Skeletal muscle satellite cell (primary cell): ENCODE data around the gene AFMID.
A peak's percentile ranks its signal among the peaks of the same experiment; 100 is the strongest.
"Not testable (repeated sequence)": the region's sequence is repeated elsewhere in the genome, so short reads cannot be mapped to it uniquely, and the experiment has no call there.

Experiments
- H3K27me3 ChIP-seq: 2 replicates; pipeline ENCODE4 v1.7.0; 2013; ENCODE audit warnings: low read length; ENCODE audit not compliant: control insufficient read depth, insufficient read depth
- H3K36me3 ChIP-seq: 2 replicates; pipeline ENCODE4 v1.7.0; 2013; ENCODE audit warnings: mild to moderate bottlenecking, control low read depth, low read length; ENCODE audit not compliant: insufficient read depth
- H3K4me1 ChIP-seq: 2 replicates; pipeline ENCODE4 v1.7.0; 2013; ENCODE audit warnings: low read length; ENCODE audit not compliant: control insufficient read depth, insufficient read depth
- H3K4me2 ChIP-seq: 2 replicates; pipeline ENCODE4 v1.7.0; 2013; ENCODE audit warnings: mild to moderate bottlenecking, low read length
- H3K4me3 ChIP-seq: 2 replicates; pipeline ENCODE4 v1.7.0; 2013; ENCODE audit warnings: low read length
- H3K9ac ChIP-seq: 2 replicates; pipeline ENCODE4 v1.7.0; 2013; ENCODE audit warnings: mild to moderate bottlenecking, low read depth, low read length, moderate library complexity
- H3K9me3 ChIP-seq: replicated peaks from 2 replicates; pipeline ENCODE4 v1.7.0; 2013; ENCODE audit warnings: mild to moderate bottlenecking, control low read depth, low read length

AFMID gene

DNA sequence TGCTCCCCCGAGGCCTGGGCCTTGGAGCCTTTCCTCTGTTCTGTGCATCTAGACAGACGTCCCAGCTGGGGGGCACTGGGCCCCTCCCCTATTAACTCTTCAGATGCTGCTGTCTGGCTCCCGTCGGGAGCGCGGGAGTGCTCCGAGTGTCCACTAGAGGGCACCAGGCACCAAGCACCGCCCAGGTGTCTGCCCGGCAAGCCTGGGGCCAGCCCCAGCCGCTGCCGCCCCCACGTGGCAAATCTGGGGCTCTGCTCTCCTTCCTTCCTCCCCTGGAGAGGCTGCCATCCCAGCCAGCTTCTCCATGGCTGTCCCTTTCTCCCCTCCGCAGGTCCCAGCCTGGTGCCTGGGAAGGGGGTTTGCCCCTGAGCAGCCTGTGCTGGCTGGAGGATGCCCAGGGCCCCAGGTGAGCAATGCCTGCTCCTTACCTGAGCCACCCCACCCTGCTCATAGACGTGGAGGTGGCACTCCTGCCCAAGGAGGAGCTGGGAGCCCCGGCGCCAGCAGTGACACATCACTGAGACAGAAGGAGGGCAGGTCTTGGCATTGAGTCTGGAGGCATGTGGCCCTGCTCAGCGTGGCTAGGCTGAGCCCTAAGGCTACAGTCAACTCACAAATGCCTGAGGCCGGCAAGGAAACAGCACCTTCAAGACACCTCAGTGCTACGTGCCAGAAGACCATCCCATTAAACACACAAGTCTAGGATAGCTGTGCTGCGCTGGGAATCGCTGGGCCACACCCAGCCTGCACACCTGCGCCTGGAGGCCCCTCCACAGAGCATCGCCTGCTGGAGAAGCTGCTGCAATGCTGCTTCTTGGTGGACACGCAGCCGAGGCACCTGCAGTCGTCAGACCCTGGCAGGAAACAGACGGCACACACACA lies 64.0 kb downstream of the AFMID start:
- Histone ChIP-seq H3K27me3 (no peaks in the 10 kb centered on the region), H3K4me2 (peak overlapping the region; percentile 73), H3K4me3 (no peak overlapping the region), H3K9ac (no peak overlapping the region), H3K36me3 (no peaks in the 10 kb centered on the region), H3K4me1 (peaks cover 10% of the 10 kb centered on the region), H3K9me3 (no peaks in the 10 kb centered on the region)

DNA sequence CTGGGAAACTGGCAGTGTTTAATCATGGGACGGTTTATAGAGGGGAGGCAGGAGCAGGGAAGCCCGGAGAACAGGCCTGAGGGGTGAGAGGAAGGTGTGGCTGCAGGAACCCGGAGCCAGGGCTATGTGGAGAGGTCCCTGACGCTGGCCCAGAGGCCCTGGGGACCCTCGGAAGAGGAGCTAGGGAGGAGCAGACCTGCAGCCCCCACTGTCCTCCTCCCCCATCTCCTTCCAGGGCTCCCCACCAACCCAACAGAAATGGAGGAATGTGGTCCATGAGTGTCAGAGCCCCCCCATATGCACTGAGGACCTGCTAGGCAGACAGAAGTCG lies 64.6 kb downstream of the AFMID start:
- Histone ChIP-seq H3K4me1 (peaks cover 10% of the 10 kb centered on the region), H3K9me3 (no peaks in the 10 kb centered on the region), H3K27me3 (no peaks in the 10 kb centered on the region), H3K36me3 (no peaks in the 10 kb centered on the region), H3K9ac (no peak overlapping the region), H3K4me3 (no peak overlapping the region), H3K4me2 (no peak overlapping the region)

DNA sequence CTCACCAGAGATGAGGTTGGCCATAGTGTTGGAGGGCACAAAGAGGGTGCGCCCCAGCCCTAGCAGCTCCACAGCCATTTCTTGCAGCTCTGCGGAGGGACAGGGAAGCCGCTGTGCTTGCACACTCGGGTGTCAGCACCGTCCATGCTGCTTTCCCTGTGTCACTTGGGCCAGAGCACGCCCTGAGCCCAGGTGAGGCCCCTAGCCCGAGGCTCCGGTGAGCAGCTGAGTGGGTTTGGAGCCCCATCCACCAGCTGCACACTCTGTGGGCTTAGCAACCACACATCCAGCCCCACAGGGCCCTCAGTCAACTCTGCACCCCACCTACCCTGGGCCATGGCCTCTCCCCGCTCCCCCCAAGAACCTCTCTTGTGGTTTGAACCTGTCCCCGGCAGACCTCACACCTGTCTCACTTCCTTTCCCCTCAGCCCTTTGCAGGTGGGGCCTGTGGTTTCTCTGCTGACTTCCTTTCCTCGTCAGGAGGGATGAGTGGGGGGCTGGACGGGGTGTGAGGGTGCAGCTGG lies 65.0 kb downstream of the AFMID start:
- Histone ChIP-seq H3K27me3 (peaks cover 2% of the 10 kb centered on the region), H3K4me3 (no peak overlapping the region), H3K4me2 (no peak overlapping the region), H3K9me3 (no peaks in the 10 kb centered on the region), H3K4me1 (peaks cover 10% of the 10 kb centered on the region), H3K36me3 (no peaks in the 10 kb centered on the region), H3K9ac (no peak overlapping the region)

DNA sequence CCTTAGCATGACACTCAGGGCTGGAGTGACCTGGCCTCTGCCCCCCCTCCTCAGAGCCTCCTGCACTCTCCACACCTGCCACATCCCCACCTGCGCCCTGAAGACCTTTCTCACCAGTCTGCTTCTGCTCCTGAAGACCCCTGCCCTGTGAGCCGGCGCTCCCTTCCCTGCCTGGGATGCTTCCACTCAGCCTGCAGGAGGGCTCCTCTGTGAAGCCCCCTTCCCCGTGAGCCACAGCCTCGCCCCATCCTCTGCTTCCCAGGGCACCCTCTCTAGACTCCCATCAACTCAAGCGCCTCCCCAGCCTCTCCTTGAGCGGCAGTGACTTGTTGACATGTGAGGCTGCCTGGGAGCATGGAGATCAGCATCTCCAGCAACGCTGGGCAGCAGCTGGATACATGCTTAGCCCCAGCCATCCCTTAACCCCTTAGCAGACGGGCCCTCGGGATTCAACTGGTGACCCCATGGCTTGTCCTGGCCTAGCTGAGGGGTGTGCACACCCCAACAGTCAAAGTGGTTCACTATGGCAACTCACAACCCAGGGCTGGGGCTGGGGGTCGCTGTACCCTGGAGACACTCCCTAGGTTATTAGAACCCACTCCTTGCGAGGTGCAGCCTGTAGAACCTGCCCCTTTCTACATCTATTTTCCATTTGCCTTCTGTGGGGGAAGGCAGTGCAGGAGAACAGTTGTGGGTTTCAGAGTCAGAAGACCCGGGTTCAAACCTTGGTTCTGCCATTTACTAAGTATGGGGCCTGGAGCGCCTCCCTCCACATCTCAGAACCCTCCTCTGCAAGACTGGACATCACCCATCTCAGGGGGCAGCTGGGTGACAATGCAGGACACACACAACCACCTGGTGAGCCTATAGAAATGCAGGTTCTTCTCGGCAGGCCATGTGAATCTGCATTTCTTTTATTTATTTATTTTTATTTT lies 65.8 kb downstream of the AFMID start:
- Histone ChIP-seq H3K9ac (no peak overlapping the region), H3K4me3 (no peak overlapping the region)

DNA sequence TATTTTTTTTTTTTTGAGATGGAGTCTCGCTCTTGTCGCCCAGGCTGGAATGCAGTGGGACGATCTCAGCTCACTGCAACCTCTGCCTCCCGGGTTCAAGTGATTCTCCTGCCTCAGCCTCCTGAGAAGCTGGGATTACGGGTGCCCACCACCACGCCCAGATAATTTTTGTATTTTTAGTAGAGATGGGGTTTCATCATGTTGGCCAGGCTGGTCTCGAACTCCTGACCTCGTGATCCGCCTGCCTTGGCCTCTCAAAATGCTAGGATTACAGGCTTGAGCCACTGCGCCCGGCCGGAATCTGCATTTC lies 66.4 kb downstream of the AFMID start:
- Histone ChIP-seq H3K9ac (peak overlapping the region; percentile 90), H3K4me3 (peak overlapping the region; percentile 87), H3K4me2 (peak overlapping the region; percentile 100)
- not testable (repeated sequence) for H3K9me3 ChIP-seq, H3K36me3 ChIP-seq, H3K27me3 ChIP-seq, H3K4me1 ChIP-seq

More for the DNA sequence above, 65.8 kb downstream of the AFMID start:
- peaks cover 10% of the 10 kb centered on the region for H3K4me1 ChIP-seq
- H3K27me3 ChIP-seq = peaks cover 6% of the 10 kb centered on the region
- no peaks in the 10 kb centered on the region for H3K36me3 ChIP-seq
- H3K9me3 ChIP-seq = no peaks in the 10 kb centered on the region
- H3K4me2 ChIP-seq = no peak overlapping the region

DNA sequence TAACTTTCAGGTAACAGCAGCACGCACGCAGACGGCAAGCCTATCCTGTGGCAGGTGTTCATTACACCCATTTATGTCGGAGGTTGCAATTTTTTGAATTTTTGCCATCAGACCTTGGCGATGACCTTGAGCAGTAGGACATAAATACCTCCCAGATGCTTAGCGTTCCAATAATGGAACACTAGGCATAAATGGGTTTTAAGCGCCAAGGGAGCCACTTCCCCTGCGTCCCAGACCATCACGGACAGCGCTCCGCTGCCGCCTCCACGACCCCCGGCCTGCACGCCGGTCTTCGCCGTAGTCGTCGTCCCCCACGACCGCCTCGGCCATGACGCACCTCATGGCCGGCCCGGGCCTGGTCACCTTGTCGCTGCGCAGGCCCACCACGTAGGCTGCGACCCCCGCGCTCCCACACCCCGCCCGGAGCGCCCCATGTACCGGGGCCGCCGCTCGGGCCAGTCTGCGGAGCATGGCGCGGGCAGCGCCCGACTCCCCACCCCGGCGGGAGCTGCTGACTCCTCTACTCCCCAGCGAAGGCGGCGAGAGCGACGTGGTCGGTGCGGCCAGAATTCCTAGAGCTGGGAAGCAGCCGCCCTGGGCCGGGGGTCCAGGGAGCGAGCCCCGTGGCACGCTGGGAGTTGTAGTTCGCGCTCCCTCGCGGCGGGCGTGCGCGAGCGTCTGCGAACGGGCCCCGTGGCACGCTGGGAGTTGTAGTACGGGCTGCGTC lies 66.9 kb downstream of the AFMID start:
- Histone ChIP-seq H3K4me2 (peak overlapping the region; percentile 100), H3K9me3 (no peaks in the 10 kb centered on the region), H3K9ac (peak overlapping the region; percentile 90), H3K36me3 (no peaks in the 10 kb centered on the region), H3K27me3 (peaks cover 6% of the 10 kb centered on the region), H3K4me3 (peak overlapping the region; percentile 87), H3K4me1 (peaks cover 10% of the 10 kb centered on the region)

DNA sequence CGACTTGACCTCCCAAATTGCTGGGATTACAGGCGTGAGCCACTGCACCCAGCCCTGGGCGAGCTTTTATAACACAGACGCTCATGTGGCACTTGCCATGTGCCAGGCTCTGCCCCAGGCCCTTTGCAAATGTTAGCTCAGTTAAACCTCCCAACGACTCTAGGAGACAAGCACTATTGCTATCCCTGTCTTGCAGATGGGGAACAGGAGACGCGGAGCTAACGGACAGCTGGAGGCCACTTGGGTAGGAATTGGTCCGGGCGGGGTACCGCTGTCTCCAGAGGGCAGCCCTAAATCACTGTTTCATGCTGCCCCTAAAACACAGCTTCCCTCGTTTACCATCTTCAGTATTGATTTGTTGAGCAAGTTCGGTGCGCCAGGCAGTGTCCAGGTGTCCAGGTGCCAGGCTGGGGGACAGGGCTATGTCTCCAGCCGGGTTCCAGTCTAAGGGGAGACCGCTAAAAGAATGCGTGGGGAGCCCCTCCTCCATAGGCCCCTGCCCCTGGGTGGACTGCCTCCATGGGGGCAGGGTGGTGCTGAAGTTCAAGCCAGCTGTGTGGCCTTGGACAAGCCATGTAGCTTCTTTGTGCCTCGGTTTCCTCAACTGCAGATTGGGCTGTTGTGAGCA lies 68.0 kb downstream of the AFMID start:
- Histone ChIP-seq H3K9ac (no peak overlapping the region), H3K4me3 (no peak overlapping the region), H3K4me1 (peaks cover 10% of the 10 kb centered on the region), H3K4me2 (no peak overlapping the region), H3K9me3 (no peaks in the 10 kb centered on the region), H3K27me3 (peaks cover 6% of the 10 kb centered on the region), H3K36me3 (no peaks in the 10 kb centered on the region)

DNA sequence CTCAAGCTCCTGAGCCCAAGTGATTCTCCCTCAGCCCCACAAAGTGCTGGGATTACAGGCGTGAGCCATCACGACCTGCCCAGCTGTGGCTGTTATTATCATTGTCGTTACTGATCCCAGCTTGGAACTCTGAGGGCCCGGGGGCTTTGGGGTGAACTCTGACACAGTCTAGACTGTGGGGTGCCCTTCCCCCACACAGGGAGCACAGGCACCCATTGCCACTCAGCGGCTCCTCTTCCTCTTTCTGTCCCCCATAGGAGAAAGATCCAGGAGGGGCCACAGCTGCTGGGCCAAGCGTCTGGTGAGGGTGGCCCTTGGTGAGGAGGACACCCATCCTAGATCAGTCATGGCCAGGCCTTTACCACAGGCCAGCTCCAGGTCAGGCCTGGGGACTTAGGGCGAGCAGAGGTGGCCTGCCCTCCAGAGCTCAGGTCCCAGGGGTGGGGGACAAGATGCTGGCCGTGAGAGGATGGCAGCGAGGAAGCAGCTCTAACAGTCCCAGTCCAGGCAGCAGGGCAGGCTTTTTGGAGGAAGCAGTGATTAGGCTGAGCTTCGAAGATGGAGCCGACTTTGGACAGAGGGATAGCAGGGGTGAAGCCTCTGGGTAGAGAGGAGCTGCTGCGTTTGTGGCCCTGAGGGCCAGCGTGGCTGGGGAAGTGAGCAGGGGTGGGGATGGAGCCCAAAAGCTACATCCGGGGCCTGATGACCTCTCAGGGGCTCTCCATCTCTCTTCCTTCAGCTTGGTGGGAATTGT lies 69.0 kb downstream of the AFMID start:
- Histone ChIP-seq H3K9me3 (no peaks in the 10 kb centered on the region), H3K27me3 (peaks cover 10% of the 10 kb centered on the region), H3K36me3 (no peaks in the 10 kb centered on the region), H3K9ac (no peak overlapping the region), H3K4me2 (no peak overlapping the region), H3K4me3 (no peak overlapping the region), H3K4me1 (peaks cover 8% of the 10 kb centered on the region)

DNA sequence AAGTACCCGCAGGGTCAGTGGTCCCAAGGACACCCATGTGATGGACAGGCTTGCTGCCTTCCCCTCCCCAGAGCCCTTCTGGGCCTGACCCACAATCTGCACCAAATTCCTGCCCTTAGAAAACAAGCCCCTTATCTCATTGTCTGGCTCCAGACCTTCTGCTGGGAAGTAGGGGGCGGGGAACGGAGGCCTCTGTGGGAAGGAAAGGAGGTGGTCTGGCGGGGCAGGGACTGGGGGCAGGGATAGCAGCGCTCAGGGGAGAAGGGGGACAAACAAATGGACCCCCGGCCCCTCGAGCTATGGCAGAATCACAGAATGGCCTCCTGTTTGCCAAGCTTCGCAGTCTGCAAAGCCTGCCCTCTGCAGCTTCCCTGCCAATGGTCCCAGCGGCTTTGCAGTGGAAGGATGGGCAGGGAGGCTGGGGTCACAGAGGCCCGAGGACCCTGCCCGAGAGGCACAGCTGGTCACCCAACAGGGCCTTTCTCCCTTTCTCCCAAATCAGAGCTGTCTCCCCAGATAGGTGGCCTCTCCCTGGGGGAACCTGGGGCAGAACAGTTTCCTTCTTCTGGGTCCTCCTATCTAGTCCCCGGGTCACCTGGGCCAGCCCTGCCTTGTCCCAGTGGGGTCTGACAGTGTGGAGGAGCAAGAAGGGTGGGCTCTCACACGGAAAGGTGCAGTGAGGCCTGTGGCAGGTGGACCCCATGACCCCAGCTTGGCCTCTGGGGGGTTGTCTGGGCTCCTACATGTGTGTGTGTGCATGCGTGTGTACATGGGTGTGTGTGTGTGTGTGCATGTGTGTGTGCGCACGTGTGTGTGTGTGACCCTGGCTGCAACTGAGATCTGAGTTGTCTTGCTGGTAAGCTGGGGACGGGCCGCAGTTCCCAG lies 69.8 kb downstream of the AFMID start:
- Histone ChIP-seq H3K4me2 (no peak overlapping the region), H3K4me3 (no peak overlapping the region), H3K9ac (no peak overlapping the region), H3K36me3 (no peaks in the 10 kb centered on the region), H3K4me1 (peaks cover 4% of the 10 kb centered on the region), H3K27me3 (peaks cover 10% of the 10 kb centered on the region), H3K9me3 (no peaks in the 10 kb centered on the region)
